Psoas muscle (tissue), 8 donors: ENCODE results near the gene SASH3. TPM values are rescaled to one million over a fixed set of nuclear protein-coding genes. Genes with fewer than 3 reads are reported as not detected.

Source experiments
- ATAC-seq, 4 donors: fragments of 200-7000 bp; cut with Tn5 transposase; one replicate each; pipeline ENCODE4 v1.9.1; 2020; ENCODE audit warnings: moderate library complexity in 3 of 4, mild to moderate bottlenecking in 2 of 4
- DNase-seq, 2 donors: peaks; one replicate each; pipeline ENCODE4 v3.0.0-alpha.2; 2020
- H3K27ac ChIP-seq: fragments of 200-600 bp; one replicate; pipeline ENCODE4 v1.8.0; 2022
- H3K27me3 ChIP-seq, 3 donors: fragments of 200-600 bp in 1 of 3; one replicate each; pipeline versions ENCODE4 v1.6.1 to v1.8.0; 2013 to 2022; ENCODE audit warnings: low read length in 2 of 3, mild to moderate bottlenecking in 2 of 3, moderate library complexity in 1 of 3; ENCODE audit not compliant: insufficient read depth in 3 of 3
- H3K36me3 ChIP-seq, 2 donors: fragments of 200-600 bp in 1 of 2; one replicate each; pipeline versions ENCODE4 v1.6.1 to v1.8.0; 2013 to 2022; ENCODE audit warnings: low read depth in 1 of 2, mild to moderate bottlenecking in 1 of 2, moderate library complexity in 1 of 2; ENCODE audit not compliant: insufficient read depth in 1 of 2
- H3K4me1 ChIP-seq: fragments of 200-600 bp; one replicate; pipeline ENCODE4 v1.8.0; 2022
- H3K4me3 ChIP-seq: fragments of 200-600 bp; one replicate; pipeline ENCODE4 v1.8.0; 2022; ENCODE audit warnings: mild to moderate bottlenecking
- H3K9me3 ChIP-seq: fragments of 200-600 bp; one replicate; pipeline ENCODE4 v1.8.0; 2022
- CTCF ChIP-seq: fragments of 200-600 bp; IDR thresholded peaks from one replicate; pipeline ENCODE4 v1.8.0; 2022; ENCODE audit warnings: antibody characterized with exemption
- WGBS, 3 donors: extraction: QIAGEN DNeasy Blood & Tissue Kit; methylation state at CpG; one replicate each; pipeline versions ENCODE4 v1.1.6 to v1.1.7; 2013; 5-methylcytosine and 5-hydroxymethylcytosine counted together
- intact Hi-C, 2 donors: fragments of 100-400 bp; cut with DNase I; formaldehyde crosslinking; loops; one replicate each; pipeline versions ENCODE4 v1.11.0 to v1.14.2; 2022
- polyA plus RNA-seq, 3 donors: library from polyadenylated mRNA; stranded (reverse); fragments of 200-250 nt; gene quantifications; one replicate each; pipeline ENCODE4 v1.2.3, GENCODE V29; 2013
- total RNA-seq, 4 donors: library from RNA; stranded (reverse); fragmentation: NEBNext Ultra II Directional in 2 of 4; extraction: Animal tissue kit (Norgen Biotek cat#: 25700) in 2 of 4; gene quantifications; one replicate each; pipeline versions ENCODE4 v1.2.1 to v1.2.4, GENCODE V29; 2021 to 2023
- donor health status: healthy with polysubstance abuse.
- donor health status: DM: no; HTN: no; CAD: no; lungs with moderate emphysema.
- donor health status: Bipolar disorder and iron deficiency.
- donor health status: healthy.
- donor health status: DM: yes; HTN: yes; CAD: no.
- donor health status: DM: no; HTN: no; CAD: no.
- donor health status: DM: no; HTN: no; CAD: no.
- donor health status: DM: yes; HTN: yes; CAD: no.

SASH3 gene
- total and polyA plus RNA-seq, 7 donors, result 0.58 to 2.5 (median 2.2) TPM

- ATAC-seq, result no peak
- H3K9me3 ChIP-seq, result no peaks in the 10 kb centered on the region
- no peak overlapping the region for H3K4me3 ChIP-seq
- no peaks in the 10 kb centered on the region for H3K4me1 ChIP-seq
- 58 to 67% (median 62%) methylated on average over 4 of the region's 4 CpGs for WGBS, 3 donors
- no peak for TF ChIP-seq CTCF
- peaks cover 0 to 16% of the 10 kb centered on the region in 2 donors for H3K36me3 ChIP-seq
- no peaks in the 10 kb centered on the region for H3K27me3 ChIP-seq
- H3K27ac ChIP-seq, result no peak overlapping the region
- intact Hi-C loops, result no loop called here
- no peak for DNase-seq
These were observed 50.7 kb downstream of the SASH3 start for GRCh38 chrX:129830494-129830893.

DNA sequence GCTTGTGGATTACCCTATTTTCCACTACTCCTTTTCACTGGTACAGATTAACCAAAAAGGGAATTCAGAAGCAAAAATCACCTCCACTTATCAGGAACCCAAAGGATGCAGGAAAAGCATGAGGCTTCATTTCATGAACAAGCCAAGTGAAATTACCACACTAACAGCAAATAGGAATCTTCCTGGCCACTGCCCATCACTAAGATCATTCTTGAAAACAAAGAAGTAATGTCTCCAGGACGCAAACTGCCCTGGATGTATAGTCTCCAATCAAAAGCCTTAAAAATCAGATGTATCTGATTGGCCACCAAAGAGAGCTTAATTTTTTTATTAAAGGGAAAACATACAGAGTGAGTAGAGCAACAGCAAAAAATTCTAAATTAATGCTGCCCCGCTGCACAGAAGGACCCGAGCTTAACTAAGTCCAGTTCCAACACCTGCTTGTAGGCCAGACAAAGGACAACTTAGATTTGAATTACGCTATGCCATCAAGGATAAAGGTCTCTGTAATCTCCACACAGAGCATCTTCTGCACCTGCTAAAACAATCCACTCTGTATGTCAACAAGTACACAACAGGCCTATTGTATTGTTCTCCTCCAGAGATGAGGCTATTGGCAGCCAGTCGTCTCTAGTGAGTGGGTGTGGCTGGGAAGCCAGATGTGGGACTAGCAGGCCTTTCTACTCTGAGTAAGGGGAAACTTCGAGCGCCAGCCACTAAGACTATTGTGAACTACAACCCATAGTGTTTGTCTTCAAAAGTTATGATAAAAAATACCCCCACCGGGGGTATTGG lies 51.5 kb downstream of the SASH3 start:
- no peak for TF ChIP-seq CTCF
- no peaks in the 10 kb centered on the region for H3K9me3 ChIP-seq
- no peaks in the 10 kb centered on the region for H3K4me1 ChIP-seq
- 42 to 53% (median 44%) methylated on average over 8 of the region's 8 CpGs for WGBS, 3 donors
- H3K36me3 ChIP-seq, result peaks cover 0 to 16% of the 10 kb centered on the region in 2 donors
- H3K4me3 ChIP-seq, result no peak overlapping the region
- no peak overlapping the region for H3K27ac ChIP-seq
- ATAC-seq (no peak), DNase-seq (no peak)
- H3K27me3 ChIP-seq, result no peaks in the 10 kb centered on the region
- intact Hi-C loops, result no loop called here

GRCh38 chrX:129833153-129833990 lies 53.6 kb downstream of the SASH3 start:
- Histone ChIP-seq H3K4me1 (no peaks in the 10 kb centered on the region), H3K27me3 (no peaks in the 10 kb centered on the region), H3K27ac (peak overlapping the region; percentile 12), H3K36me3 (peaks cover 0 to 4% of the 10 kb centered on the region in 2 donors), H3K9me3 (no peaks in the 10 kb centered on the region), H3K4me3 (no peak overlapping the region)
- WGBS, 3 donors, result 51 to 65% (median 55%) methylated on average over 5 of the region's 5 CpGs
- DNase-seq (no peak), ATAC-seq (peak in 3 of 4 donors; percentile 54 to 63 (median 63))
- TF ChIP-seq CTCF, result no peak
- intact Hi-C loops, result no loop called here

- H3K9me3 ChIP-seq, result no peaks in the 10 kb centered on the region
- whole genome bisulfite sequencing, 3 donors, result 74 to 97% (median 91%) methylated on average over 3 of the region's 3 CpGs
- no peaks in the 10 kb centered on the region for H3K4me1 ChIP-seq
- ATAC-seq (no peak), DNase-seq (no peak)
- TF ChIP-seq CTCF, result no peak
- H3K27ac ChIP-seq, result no peak overlapping the region
- intact Hi-C loops, result no loop called here
- no peak overlapping the region for H3K4me3 ChIP-seq
- H3K27me3 ChIP-seq, result no peaks in the 10 kb centered on the region
- H3K36me3 ChIP-seq, result peaks cover 0 to 4% of the 10 kb centered on the region in 2 donors
These were observed 57.1 kb downstream of the SASH3 start for GRCh38 chrX:129836827-129837226.
